ENCODE measurements around the gene COQ5.

DNA sequence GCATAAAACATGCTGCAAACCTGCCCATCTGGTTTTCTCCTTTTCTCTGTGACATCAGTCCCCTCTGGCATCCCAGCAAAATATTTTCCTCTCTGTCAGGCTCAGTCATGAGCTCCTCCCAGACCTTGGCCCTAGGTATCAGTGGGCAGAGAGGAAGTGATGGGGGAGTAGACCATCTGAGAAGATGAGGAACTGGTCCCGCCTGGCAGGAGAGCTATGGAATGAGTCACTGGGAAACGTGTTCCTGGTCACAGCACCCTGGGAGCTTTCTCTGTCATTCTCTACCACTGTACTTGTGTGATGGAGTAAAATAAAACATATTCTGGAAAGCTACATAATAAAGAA is 54.4 kb downstream of the COQ5 start:
- TF ChIP-seq, protein P1, sequence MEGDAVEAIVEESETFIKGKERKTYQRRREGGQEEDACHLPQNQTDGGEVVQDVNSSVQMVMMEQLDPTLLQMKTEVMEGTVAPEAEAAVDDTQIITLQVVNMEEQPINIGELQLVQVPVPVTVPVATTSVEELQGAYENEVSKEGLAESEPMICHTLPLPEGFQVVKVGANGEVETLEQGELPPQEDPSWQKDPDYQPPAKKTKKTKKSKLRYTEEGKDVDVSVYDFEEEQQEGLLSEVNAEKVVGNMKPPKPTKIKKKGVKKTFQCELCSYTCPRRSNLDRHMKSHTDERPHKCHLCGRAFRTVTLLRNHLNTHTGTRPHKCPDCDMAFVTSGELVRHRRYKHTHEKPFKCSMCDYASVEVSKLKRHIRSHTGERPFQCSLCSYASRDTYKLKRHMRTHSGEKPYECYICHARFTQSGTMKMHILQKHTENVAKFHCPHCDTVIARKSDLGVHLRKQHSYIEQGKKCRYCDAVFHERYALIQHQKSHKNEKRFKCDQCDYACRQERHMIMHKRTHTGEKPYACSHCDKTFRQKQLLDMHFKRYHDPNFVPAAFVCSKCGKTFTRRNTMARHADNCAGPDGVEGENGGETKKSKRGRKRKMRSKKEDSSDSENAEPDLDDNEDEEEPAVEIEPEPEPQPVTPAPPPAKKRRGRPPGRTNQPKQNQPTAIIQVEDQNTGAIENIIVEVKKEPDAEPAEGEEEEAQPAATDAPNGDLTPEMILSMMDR (IDR thresholded peaks at IDR 0.05) = no peak
- no peak for TF ChIP-seq POLR2A (IDR thresholded peaks at IDR 0.05)
